Sciatic nerve (tissue), 2 donors: ENCODE measurements around the gene NDST3. TPM values are rescaled to one million over a fixed set of nuclear protein-coding genes. Genes with fewer than 3 reads are reported as not detected.

ENCODE experiments used
- ATAC-seq: fragments of 200-7000 bp; cut with Tn5 transposase; one replicate; pipeline ENCODE4 v1.9.1; 2020; ENCODE audit warnings: mild to moderate bottlenecking, moderate library complexity
- DNase-seq: peaks from one replicate; pipeline ENCODE4 v3.0.0-alpha.2; 2020; ENCODE audit warnings: low spot score
- intact Hi-C: fragments of 100-400 bp; cut with DNase I; formaldehyde crosslinking; loops from one replicate; pipeline ENCODE4 v1.14.2; 2022
- total RNA-seq: library from RNA; stranded (reverse); fragmentation: NEBNext Ultra II Directional; extraction: Animal tissue kit (Norgen Biotek cat#: 25700); gene quantifications from one replicate; pipeline ENCODE4 v1.2.1, GENCODE V29; 2021
- donor health status: DM: no; HTN: no; CAD: no.
- donor health status: DM: no; HTN: no; CAD: no.

NDST3 gene
- total RNA-seq, 1 donor from 2014 or later: 0.89 TPM

- intact Hi-C loops: no loop called here
- DNase-seq (no peak), ATAC-seq (no peak)
Measured at GRCh38 chr4:118171381-118171780, 137.1 kb downstream of the NDST3 start.

- intact Hi-C loops: no loop called here
- ATAC-seq: no peak
- DNase-seq: no peak
Measured at GRCh38 chr4:118173126-118173525, 138.8 kb downstream of the NDST3 start.

- ATAC-seq: no peak
- intact Hi-C loops: no loop called here
Measured at GRCh38 chr4:118173956-118174725, 139.9 kb downstream of the NDST3 start.

GRCh38 chr4:118175506-118175905, 141.2 kb downstream of the NDST3 start:
- intact Hi-C loops: no loop called here
- ATAC-seq (no peak), DNase-seq (no peak)

More at GRCh38 chr4:118173956-118174725, 139.9 kb downstream of the NDST3 start:
- no peak for DNase-seq

GRCh38 chr4:118177126-118177525, 142.8 kb downstream of the NDST3 start:
- intact Hi-C loops: no loop called here

GRCh38 chr4:118180776-118181175, 146.5 kb downstream of the NDST3 start:
- DNase-seq: no peak
- ATAC-seq: no peak
- intact Hi-C loops: no loop called here

More at GRCh38 chr4:118177126-118177525, 142.8 kb downstream of the NDST3 start:
- no peak for ATAC-seq
- DNase-seq: no peak

- no peak for ATAC-seq
Measured at GRCh38 chr4:118190903-118191302, 156.6 kb downstream of the NDST3 start.

GRCh38 chr4:118193421-118193820, 159.1 kb downstream of the NDST3 start:
- no peak for ATAC-seq
- intact Hi-C loops: no loop called here
- no peak for DNase-seq

More at GRCh38 chr4:118190903-118191302, 156.6 kb downstream of the NDST3 start:
- DNase-seq: no peak
- intact Hi-C loops: no loop called here

- ATAC-seq (no peak), DNase-seq (no peak)
- intact Hi-C loops: no loop called here
Measured at GRCh38 chr4:118206627-118207026, 172.3 kb downstream of the NDST3 start.

- ATAC-seq: no peak
- intact Hi-C loops: no loop called here
- DNase-seq: no peak
Measured at GRCh38 chr4:118213101-118213500, 178.8 kb downstream of the NDST3 start.

- ATAC-seq (no peak), DNase-seq (no peak)
- intact Hi-C loops: no loop called here
Measured at GRCh38 chr4:118215826-118216225, 181.5 kb downstream of the NDST3 start.

- intact Hi-C loops: no loop called here
Measured at GRCh38 chr4:118221227-118221800, 187.0 kb downstream of the NDST3 start.

GRCh38 chr4:118224243-118224829, 190.1 kb downstream of the NDST3 start:
- intact Hi-C loops: no loop called here
- DNase-seq (no peak), ATAC-seq (no peak)

More at GRCh38 chr4:118221227-118221800, 187.0 kb downstream of the NDST3 start:
- no peak for ATAC-seq
- no peak for DNase-seq

- no peak for DNase-seq
- ATAC-seq: no peak
- intact Hi-C loops: no loop called here
Measured at GRCh38 chr4:118225511-118225910, 191.2 kb downstream of the NDST3 start.

- DNase-seq (no peak), ATAC-seq (no peak)
- intact Hi-C loops: no loop called here
Measured at GRCh38 chr4:118226311-118227010, 192.2 kb downstream of the NDST3 start.

- intact Hi-C loops: no loop called here
- DNase-seq (no peak), ATAC-seq (no peak)
Measured at GRCh38 chr4:118235566-118236120, 201.4 kb downstream of the NDST3 start.

- ATAC-seq (no peak), DNase-seq (no peak)
- intact Hi-C loops: no loop called here
Measured at GRCh38 chr4:118237531-118237930, 203.2 kb downstream of the NDST3 start.

GRCh38 chr4:118249890-118250289, 215.6 kb downstream of the NDST3 start:
- no peak for ATAC-seq
- no peak for DNase-seq
- intact Hi-C loops: no loop called here

- ATAC-seq (no peak), DNase-seq (no peak)
- intact Hi-C loops: no loop called here
Measured at GRCh38 chr4:118254368-118254767, 220.1 kb downstream of the NDST3 start.
